ENCODE data around the gene FANCB. TPM values are rescaled to one million over a fixed set of nuclear protein-coding genes. Genes with fewer than 3 reads are reported as not detected.

The FANCB gene
- total RNA-seq, 1 donor from 2014 or later, result 1.2 TPM

GRCh38 chrX:14915596-14915995 is 42.7 kb upstream of the FANCB start:
- intact Hi-C loops (cut with DNase I), result no loop called here
- no peaks in the 10 kb centered on the region for H3K9me3 ChIP-seq
- H3K36me3 ChIP-seq, result peaks cover 26% of the 10 kb centered on the region
- no peak for DNase-seq
- no peaks in the 10 kb centered on the region for H3K4me1 ChIP-seq
- H3K27me3 ChIP-seq, result no peaks in the 10 kb centered on the region
- no peak overlapping the region for H3K4me3 ChIP-seq
- ATAC-seq, result no peak
- TF ChIP-seq CTCF (IDR thresholded peaks at IDR 0.05), result no peak
- H3K27ac ChIP-seq, result no peak overlapping the region

GRCh38 chrX:14913241-14913640 is 40.4 kb upstream of the FANCB start:
- intact Hi-C loops (cut with DNase I), result no loop called here
- H3K36me3 ChIP-seq, result peaks cover 19% of the 10 kb centered on the region

GRCh38 chrX:14903891-14904290 is 31.0 kb upstream of the FANCB start:
- H3K4me1 ChIP-seq, result no peaks in the 10 kb centered on the region
- H3K36me3 ChIP-seq, result peaks cover 6% of the 10 kb centered on the region
- no peak for TF ChIP-seq CTCF (IDR thresholded peaks at IDR 0.05)
- intact Hi-C loops (cut with DNase I), result no loop called here
- DNase-seq, result no peak
- no peaks in the 10 kb centered on the region for H3K9me3 ChIP-seq
- ATAC-seq, result no peak
- no peak overlapping the region for H3K4me3 ChIP-seq
- no peaks in the 10 kb centered on the region for H3K27me3 ChIP-seq
- no peak overlapping the region for H3K27ac ChIP-seq

More at GRCh38 chrX:14913241-14913640, 40.4 kb upstream of the FANCB start:
- Histone ChIP-seq H3K4me3 (no peak overlapping the region), H3K4me1 (no peaks in the 10 kb centered on the region), H3K27me3 (no peaks in the 10 kb centered on the region), H3K27ac (no peak overlapping the region), H3K9me3 (no peaks in the 10 kb centered on the region)
- no peak for TF ChIP-seq CTCF (IDR thresholded peaks at IDR 0.05)
- ATAC-seq (no peak), DNase-seq (no peak)

GRCh38 chrX:14902537-14902936 is 29.7 kb upstream of the FANCB start:
- Histone ChIP-seq H3K27me3 (no peaks in the 10 kb centered on the region), H3K9me3 (no peaks in the 10 kb centered on the region), H3K4me3 (no peak overlapping the region), H3K27ac (no peak overlapping the region), H3K4me1 (no peaks in the 10 kb centered on the region), H3K36me3 (peaks cover 6% of the 10 kb centered on the region)
- intact Hi-C loops (cut with DNase I), result no loop called here
- DNase-seq (no peak), ATAC-seq (no peak)
- no peak for TF ChIP-seq CTCF (IDR thresholded peaks at IDR 0.05)

GRCh38 chrX:14899607-14900006 is 26.7 kb upstream of the FANCB start:
- TF ChIP-seq CTCF (IDR thresholded peaks at IDR 0.05), result no peak
- no peak overlapping the region for H3K27ac ChIP-seq
- no peaks in the 10 kb centered on the region for H3K9me3 ChIP-seq
- ATAC-seq, result no peak
- H3K4me1 ChIP-seq, result no peaks in the 10 kb centered on the region
- intact Hi-C loops (cut with DNase I), result no loop called here
- DNase-seq, result no peak
- no peaks in the 10 kb centered on the region for H3K27me3 ChIP-seq
- no peak overlapping the region for H3K4me3 ChIP-seq
- peaks cover 6% of the 10 kb centered on the region for H3K36me3 ChIP-seq

GRCh38 chrX:14897042-14897441 is 24.2 kb upstream of the FANCB start:
- no peaks in the 10 kb centered on the region for H3K4me1 ChIP-seq
- ATAC-seq, result no peak
- H3K36me3 ChIP-seq, result peaks cover 6% of the 10 kb centered on the region
- TF ChIP-seq CTCF (IDR thresholded peaks at IDR 0.05), result no peak
- no peak overlapping the region for H3K4me3 ChIP-seq
- intact Hi-C loops (cut with DNase I), result no loop called here
- H3K27ac ChIP-seq, result no peak overlapping the region
- H3K27me3 ChIP-seq, result no peaks in the 10 kb centered on the region
- no peaks in the 10 kb centered on the region for H3K9me3 ChIP-seq
- DNase-seq, result no peak
